ENCODE data around the gene TUBB. TPM values are rescaled to one million over a fixed set of nuclear protein-coding genes. Genes with fewer than 3 reads are reported as not detected.

The TUBB gene
- total and polyA plus RNA-seq, 9 of the 15 experiments (the other 6 are each of a cell fraction or from before 2014, with no cell fraction given) = 971 to 2,870 (median 1,478) TPM

GRCh38 chr6:30742316-30743098 is 22.4 kb downstream of the TUBB start, which contains the start of gene FLOT1 (continued):
- TF ChIP-seq ZFP91 (CRISPR knock-in tag; IDR thresholded peaks at IDR 0.05) (no peak), POLR2A (conservative IDR thresholded peaks at IDR 0.05) (peak; percentile 81), ZNF318 (IDR thresholded peaks at IDR 0.05; ENCODE audit: borderline replicate concordance in 1 of 2, low read depth in 1 of 2) (0 out of 4 replicates have a peak, but pooled peaks of 1 of the 2 experiments have one; percentile 4), MECOM (CRISPR knock-in tag; IDR thresholded peaks at IDR 0.05) (no peak), ZNF384 (IDR thresholded peaks at IDR 0.05; ENCODE audit: low read depth, low read length) (0 out of 2 replicates have a peak, but pooled peaks have one; percentile 3), CHD2 (IDR thresholded peaks at IDR 0.05; ENCODE audit: low read depth, low read length) (peak; percentile 42; the same call in 1 of the 2 replicates), ETV1 (tag; conservative IDR thresholded peaks at IDR 0.05; ENCODE audit: low read depth) (peak; percentile 87)

Data from K562 (cell line).